DMS53 (cell line): Measurements from ENCODE around the gene TEK.

Experiments used
- DNase-seq: peaks from one replicate; lab custom pipeline; 2025; lab: John Stamatoyannopoulos, UW

The TEK gene

GRCh38 chr9:27124151-27124550, 15.1 kb downstream of the TEK start:
- DNase-seq = no peak

GRCh38 chr9:27125030-27125429, 16.0 kb downstream of the TEK start:
- DNase-seq = peak; percentile 55

DNA sequence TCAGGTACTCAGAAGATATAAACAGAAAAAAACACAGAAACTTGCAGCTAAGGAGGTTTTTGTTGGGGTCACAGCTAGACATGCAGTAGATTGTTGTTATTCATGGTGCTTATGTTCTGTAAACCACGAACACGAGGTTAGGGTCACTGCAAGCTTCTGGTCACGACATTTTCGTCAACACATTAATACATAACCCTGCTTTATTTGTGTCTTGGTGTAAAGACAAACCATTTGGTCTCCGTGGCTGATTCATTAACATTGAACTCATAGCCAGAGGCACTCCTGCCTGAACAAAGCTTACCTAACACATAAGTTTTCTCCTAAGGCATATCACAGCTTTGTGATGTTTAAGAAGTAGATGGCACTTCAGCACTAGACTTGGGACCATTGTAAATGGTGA, 16.9 kb downstream of the TEK start:
- DNase-seq = no peak

- no peak for DNase-seq
Measured at GRCh38 chr9:27126670-27127069, 17.6 kb downstream of the TEK start.

- DNase-seq = no peak
Measured at GRCh38 chr9:27129221-27129620, 20.2 kb downstream of the TEK start.

DNA sequence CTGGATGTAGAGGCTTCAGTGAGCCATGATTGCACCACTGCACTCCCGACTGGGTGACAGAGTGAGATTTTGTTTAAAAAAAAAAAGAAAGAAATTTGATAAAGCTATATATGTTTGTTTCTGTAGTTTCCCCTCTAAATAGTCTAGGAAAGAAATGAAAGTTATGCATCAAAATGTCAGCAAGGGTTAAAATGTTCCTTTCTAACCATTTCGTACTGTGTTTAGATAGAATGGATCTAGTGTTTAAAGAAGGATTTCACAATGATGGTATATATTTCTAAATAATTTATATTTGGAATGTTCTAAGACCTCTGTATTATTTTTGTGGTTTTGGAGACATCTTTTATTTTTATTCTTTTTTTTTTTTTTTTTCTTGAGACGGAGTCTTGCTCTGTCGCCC, 22.7 kb downstream of the TEK start:
- DNase-seq = no peak

GRCh38 chr9:27133817-27134216, 24.8 kb downstream of the TEK start:
- DNase-seq = no peak

GRCh38 chr9:27142299-27142930, 33.4 kb downstream of the TEK start:
- DNase-seq = no peak

GRCh38 chr9:27145143-27145542, 36.1 kb downstream of the TEK start:
- DNase-seq = no peak

- no peak for DNase-seq
Measured at GRCh38 chr9:27149651-27150050, 40.6 kb downstream of the TEK start.

DNA sequence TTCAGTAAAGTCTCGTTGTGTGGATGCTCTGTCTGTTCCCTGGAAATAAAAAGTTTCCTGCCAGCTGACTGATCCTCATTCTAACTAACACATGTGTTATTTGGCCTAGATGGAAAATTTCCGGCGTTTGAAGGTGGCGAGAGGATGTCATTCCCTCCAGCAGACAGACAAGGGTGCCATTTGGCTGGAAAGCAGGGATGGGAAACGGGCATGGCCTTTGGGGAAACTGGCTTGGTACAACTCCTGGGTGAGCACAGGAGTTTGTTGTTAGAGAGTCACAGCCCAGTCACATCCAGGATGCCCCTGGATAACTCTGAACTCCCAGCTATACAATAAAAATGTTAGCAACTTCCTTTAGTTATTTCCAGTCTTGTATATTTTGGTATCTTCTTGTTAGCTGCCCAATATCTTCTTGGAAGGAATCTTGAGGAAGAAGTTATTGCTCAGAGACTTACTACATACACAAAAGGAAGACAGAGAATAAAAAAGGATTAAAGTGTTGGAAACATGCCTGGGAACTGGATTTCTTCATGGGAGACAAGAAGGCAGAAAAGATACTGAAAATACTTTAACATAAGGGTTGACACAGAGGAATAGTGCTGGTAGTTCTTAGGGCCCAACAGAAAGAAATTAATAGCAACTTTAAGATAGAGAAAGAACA, 41.9 kb downstream of the TEK start:
- DNase-seq = no peak

DNA sequence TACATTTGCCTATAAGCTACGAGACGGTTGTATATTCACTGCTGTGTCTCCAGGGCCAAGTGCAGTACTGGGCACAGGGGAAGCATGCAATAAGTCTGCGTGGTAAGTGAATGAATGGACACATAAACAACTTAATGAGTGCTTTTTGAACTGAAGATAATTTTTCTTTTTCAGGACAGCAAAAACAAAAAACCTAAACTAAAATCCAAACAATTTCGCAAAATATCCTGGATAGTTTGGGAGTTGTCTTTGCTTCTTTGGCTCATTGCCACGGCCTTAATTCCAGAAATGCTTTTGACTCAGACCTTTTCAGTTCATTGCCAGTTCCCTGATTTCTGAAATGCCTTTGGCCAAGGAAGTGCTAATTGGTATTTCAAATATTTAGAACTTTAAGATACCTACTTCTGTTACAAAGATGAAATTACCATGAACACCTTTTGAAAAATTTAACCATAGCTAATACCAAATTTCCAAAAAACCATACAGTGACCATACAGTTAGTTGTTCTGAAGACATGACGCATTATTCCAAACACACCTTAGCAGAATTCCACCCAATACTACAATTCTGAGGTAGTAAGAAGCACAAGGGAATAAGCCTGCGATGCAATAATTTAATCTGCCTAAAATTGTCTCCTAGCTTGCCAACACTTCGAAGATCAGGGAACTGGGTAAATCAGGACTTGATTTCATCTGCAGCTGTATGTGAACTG, 42.8 kb downstream of the TEK start:
- DNase-seq = no peak

- no peak for DNase-seq
Measured at GRCh38 chr9:27152405-27152718, 43.3 kb downstream of the TEK start.

- peak; percentile 16 for DNase-seq
Measured at GRCh38 chr9:27154908-27155307, 45.9 kb downstream of the TEK start.

DNA sequence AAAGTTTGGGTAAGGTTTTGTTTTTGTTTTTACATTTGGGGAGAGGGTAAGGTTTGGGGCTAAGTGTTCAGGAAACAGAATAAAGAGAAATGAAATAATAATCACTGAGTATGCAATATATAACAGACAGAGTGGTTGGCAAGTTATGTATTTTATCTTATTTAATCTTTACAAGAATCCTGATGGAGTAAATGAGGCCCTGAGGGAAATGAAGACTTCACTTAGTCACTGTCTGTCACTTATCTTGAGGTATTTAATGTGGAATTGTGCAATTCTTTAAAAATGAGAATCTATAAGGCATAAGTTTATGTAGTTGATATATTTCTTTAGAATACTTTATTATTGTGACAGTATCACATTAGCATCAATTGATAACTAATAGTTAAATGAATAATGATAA, 48.1 kb downstream of the TEK start:
- no peak for DNase-seq

- DNase-seq = no peak
Measured at GRCh38 chr9:27157736-27158135, 48.7 kb downstream of the TEK start.

GRCh38 chr9:27160636-27161035, 51.6 kb downstream of the TEK start:
- DNase-seq = no peak

DNA sequence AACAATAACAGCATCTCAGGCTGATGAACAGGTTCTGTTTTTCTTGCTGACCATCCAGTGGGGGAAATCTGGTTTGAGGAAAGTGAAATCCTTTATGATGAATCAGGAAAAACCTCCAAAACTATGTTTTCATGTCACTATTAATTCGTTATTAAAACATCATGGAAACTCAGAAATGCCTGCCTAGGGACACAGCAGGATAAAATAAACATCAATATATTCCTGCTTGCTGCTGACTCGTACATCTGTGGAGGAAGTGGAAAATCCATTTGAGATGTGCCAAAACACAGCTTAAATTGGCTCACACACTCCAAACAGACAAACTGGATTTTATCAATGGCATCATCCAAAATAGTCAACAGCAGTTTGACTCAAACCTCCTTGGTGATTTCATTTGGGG, 53.0 kb downstream of the TEK start:
- no peak for DNase-seq

GRCh38 chr9:27165068-27165467, 56.0 kb downstream of the TEK start:
- no peak for DNase-seq

GRCh38 chr9:27165670-27166069, 56.6 kb downstream of the TEK start:
- DNase-seq = peak; percentile 2

- DNase-seq = no peak
Measured at GRCh38 chr9:27168496-27168895, 59.5 kb downstream of the TEK start.

DNA sequence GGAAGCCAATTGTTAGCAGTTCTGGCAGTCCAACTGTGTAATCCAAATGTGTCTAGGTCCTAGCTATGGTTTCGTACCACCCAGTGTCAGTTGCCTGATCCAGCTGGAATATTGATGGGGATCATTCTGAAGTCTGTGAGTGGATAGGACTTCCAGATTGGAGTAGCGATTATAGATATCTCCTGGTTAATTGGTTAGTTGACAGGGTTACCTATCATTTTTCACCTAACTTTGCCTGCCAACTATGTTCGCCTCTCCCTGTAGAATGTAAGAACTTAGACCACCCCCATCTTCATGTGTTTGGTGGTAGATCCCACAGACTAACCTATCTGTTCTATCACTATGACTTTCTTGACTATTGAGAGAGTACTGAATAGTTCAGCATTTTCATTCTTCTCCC, 59.9 kb downstream of the TEK start:
- no peak for DNase-seq

DNA sequence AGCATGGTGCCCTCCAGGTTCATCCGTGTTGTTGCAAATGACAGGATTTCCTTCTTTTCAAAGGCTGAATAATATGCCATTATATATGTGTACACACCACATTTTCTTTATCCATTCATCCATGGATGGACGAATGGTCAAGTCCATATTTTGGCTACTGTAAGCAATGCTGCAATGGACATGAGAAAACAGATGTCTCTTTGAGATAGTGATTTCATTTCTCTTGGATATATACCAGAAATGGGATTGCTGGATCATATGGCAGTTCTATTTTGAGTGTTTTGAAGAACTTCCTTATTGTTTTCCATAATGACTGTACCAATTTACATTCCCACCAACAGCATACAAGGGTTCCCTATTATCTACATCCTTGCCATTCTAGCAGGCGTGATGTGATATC, 67.9 kb downstream of the TEK start:
- no peak for DNase-seq
